Skeletal muscle satellite cell (primary cell): ENCODE data around the gene SYNE1.
"Not testable (repeated sequence)": the region's sequence is repeated elsewhere in the genome, so short reads cannot be mapped to it uniquely, and the experiment has no call there.

Experiments
- H3K27me3 ChIP-seq: 2 replicates; pipeline ENCODE4 v1.7.0; 2013; ENCODE audit warnings: low read length; ENCODE audit not compliant: control insufficient read depth, insufficient read depth
- H3K36me3 ChIP-seq: 2 replicates; pipeline ENCODE4 v1.7.0; 2013; ENCODE audit warnings: mild to moderate bottlenecking, control low read depth, low read length; ENCODE audit not compliant: insufficient read depth
- H3K4me1 ChIP-seq: 2 replicates; pipeline ENCODE4 v1.7.0; 2013; ENCODE audit warnings: low read length; ENCODE audit not compliant: control insufficient read depth, insufficient read depth
- H3K4me2 ChIP-seq: 2 replicates; pipeline ENCODE4 v1.7.0; 2013; ENCODE audit warnings: mild to moderate bottlenecking, low read length
- H3K4me3 ChIP-seq: 2 replicates; pipeline ENCODE4 v1.7.0; 2013; ENCODE audit warnings: low read length
- H3K9ac ChIP-seq: 2 replicates; pipeline ENCODE4 v1.7.0; 2013; ENCODE audit warnings: mild to moderate bottlenecking, low read depth, low read length, moderate library complexity
- H3K9me3 ChIP-seq: replicated peaks from 2 replicates; pipeline ENCODE4 v1.7.0; 2013; ENCODE audit warnings: mild to moderate bottlenecking, control low read depth, low read length

SYNE1 gene

DNA sequence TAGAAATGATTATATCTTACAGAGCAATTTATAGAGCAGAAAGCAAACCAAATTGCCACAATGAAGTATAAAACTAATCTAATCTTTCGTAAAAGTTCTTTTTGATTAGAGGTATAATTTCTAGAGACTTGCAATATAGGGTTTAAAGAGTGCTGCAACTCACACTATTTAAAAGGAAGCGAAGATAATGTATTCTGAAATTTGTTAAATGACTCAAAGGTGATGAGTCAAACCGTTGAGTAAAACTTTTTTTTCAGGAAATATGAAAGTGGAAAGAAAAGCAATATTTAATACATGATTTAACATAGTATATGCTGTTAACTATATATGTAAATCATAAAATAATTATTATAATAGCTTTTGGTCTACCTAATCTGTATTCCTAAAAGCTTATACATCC lies 133.6 kb downstream of the SYNE1 start:
- no peaks in the 10 kb centered on the region for H3K9me3 ChIP-seq
- H3K9ac ChIP-seq = no peak overlapping the region
- H3K4me1 ChIP-seq = peaks cover 12% of the 10 kb centered on the region
- no peak overlapping the region for H3K4me2 ChIP-seq
- no peak overlapping the region for H3K4me3 ChIP-seq
- no peaks in the 10 kb centered on the region for H3K36me3 ChIP-seq
- H3K27me3 ChIP-seq = no peaks in the 10 kb centered on the region

DNA sequence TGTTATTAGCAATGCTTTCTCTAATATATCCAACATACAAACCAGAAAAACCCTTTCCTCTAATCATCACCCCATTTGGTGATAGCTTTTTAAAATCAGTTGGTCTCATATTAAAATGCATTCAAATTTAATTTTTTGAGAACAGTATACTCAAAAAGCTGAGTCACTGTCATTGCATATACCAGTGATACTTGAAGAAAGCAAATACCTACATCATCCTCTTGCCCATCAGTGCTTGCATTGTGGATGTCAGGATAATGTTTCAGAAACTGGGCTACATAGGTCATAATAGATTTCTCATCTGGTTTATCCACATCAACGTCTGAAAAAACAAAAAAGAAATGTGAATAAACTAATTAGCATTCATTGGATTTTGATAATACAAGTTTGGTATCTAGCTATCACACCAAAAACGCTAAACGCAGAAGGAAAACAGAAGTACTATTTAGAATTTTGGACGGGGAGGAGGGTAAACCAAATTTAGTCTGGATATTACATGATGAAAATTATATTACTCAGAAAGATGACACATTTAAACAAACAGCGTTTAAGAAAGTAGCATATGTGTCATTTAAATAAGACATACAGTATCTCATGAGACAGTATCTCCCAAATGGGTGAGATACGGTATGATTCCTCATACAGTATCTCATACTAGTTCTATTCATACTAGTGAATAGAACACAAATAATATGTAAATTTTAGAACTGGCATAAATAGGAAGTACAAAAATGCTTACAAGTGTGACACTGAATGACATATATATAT lies 134.6 kb downstream of the SYNE1 start:
- H3K4me3 ChIP-seq = no peak overlapping the region
- H3K9ac ChIP-seq = no peak overlapping the region
- H3K27me3 ChIP-seq = no peaks in the 10 kb centered on the region
- no peaks in the 10 kb centered on the region for H3K9me3 ChIP-seq
- peaks cover 9% of the 10 kb centered on the region for H3K4me1 ChIP-seq
- H3K36me3 ChIP-seq = no peaks in the 10 kb centered on the region
- H3K4me2 ChIP-seq = no peak overlapping the region

DNA sequence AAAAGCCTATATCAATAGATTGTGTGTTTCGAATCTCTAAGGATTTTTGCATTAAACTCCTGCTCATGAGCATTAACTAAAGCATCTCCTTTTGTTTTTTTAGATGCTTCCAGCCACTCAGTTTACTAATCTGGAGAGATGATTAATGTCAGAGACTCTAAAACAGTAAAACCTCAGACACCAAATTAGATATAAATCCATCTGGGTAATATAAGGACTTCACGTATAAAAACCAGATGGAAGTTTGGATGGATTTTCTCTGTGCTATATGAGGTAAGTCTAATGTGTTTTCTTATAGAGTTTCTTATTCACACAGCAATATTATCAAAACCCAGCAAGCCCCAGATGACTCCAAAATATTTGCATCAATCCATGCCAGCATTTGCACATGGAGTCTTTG lies 137.2 kb downstream of the SYNE1 start:
- Histone ChIP-seq H3K9ac (no peak overlapping the region), H3K36me3 (no peaks in the 10 kb centered on the region), H3K4me1 (peaks cover 9% of the 10 kb centered on the region), H3K4me3 (no peak overlapping the region), H3K4me2 (no peak overlapping the region), H3K27me3 (no peaks in the 10 kb centered on the region), H3K9me3 (no peaks in the 10 kb centered on the region)

DNA sequence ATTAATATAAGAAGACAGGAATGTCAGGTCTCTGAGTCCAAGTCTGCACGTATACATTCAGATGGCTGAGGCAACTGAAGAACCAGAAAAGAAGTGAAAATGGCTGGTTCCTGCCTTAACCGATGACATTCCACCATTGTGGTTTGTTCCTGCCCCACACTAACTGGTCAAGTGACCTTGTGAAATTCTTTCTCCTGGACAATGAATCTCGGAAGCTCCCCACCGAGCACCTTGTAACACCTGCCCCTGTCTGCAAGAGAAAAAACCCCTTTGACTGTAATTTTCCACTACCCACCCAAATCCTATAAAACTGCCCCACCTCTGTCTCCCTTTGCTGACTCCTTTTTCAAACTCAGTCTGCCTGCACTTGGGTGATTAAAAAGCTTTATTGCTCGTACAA lies 140.4 kb downstream of the SYNE1 start:
- Histone ChIP-seq H3K9me3 (no peaks in the 10 kb centered on the region), H3K4me3 (no peak overlapping the region), H3K27me3 (no peaks in the 10 kb centered on the region), H3K9ac (no peak overlapping the region), H3K4me1 (peaks cover 6% of the 10 kb centered on the region), H3K4me2 (no peak overlapping the region), H3K36me3 (no peaks in the 10 kb centered on the region)

DNA sequence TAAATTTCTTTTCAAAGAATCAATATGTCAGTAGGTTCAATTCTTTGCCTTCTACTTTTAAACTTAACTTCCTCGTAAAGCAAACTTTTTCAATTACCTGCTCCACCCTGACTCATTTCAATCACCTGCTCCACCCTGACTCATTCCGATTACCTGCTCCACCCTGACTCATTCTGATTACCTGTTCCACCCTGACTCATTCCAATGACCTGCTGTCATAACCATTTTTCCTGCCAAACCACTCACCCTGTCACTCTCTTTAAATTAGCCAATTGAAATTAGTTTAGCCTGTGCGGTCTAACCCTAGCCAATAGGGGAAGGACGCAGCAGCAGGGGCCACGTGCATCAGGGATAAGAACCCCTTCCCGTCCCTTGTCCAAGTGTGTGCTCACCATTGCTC lies 141.7 kb downstream of the SYNE1 start:
- not testable (repeated sequence) for H3K4me3 ChIP-seq, H3K27me3 ChIP-seq, H3K9me3 ChIP-seq, H3K36me3 ChIP-seq, H3K9ac ChIP-seq, H3K4me2 ChIP-seq
- H3K4me1 ChIP-seq = peaks cover 12% of the 10 kb centered on the region

DNA sequence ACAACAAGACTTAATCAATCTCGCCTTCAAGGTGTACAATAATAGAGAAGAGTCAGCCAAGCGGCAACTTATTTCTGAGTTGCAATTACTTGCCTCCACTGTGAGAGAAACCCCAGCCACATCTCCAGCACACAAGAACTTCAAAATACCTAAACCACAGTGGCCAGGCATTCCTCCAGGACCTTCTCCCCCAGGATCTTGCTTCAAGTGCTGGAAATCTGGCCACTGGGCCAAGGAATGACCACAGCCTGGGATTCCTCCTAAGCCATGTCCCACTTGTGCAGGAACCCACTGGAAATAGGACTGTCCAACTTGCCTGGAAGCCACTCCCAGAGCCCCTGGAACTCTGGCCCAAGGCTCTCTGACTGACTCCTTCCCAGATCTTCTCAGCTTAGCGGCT lies 144.9 kb downstream of the SYNE1 start:
- H3K36me3 ChIP-seq, H3K27me3 ChIP-seq, H3K4me2 ChIP-seq, H3K4me3 ChIP-seq, H3K9me3 ChIP-seq: not testable (repeated sequence)
- peak overlapping the region; percentile 29 for H3K9ac ChIP-seq
- H3K4me1 ChIP-seq = peaks cover 12% of the 10 kb centered on the region

DNA sequence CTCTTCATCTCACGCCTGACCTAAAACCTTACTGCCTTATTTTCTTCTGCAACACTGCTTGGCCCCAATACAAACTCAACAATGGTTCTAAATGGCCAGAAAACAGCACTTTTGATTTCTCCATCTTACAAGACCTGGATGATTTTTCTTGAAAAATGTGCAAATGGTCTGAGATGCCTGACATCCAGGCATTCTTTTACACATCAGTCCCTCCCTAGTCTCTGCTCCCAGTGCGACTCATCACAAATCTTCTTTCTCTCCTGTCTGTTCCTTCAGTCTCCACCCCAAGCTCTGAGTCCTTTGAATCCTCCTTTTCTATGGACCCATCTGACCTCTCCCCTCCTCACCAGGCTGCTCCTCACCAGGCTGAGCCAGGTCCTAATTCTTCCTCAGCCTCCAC lies 145.7 kb downstream of the SYNE1 start:
- H3K36me3 ChIP-seq, H3K9me3 ChIP-seq, H3K27me3 ChIP-seq, H3K4me2 ChIP-seq, H3K4me3 ChIP-seq: not testable (repeated sequence)
- H3K9ac ChIP-seq = peak overlapping the region; percentile 29
- peaks cover 12% of the 10 kb centered on the region for H3K4me1 ChIP-seq

DNA sequence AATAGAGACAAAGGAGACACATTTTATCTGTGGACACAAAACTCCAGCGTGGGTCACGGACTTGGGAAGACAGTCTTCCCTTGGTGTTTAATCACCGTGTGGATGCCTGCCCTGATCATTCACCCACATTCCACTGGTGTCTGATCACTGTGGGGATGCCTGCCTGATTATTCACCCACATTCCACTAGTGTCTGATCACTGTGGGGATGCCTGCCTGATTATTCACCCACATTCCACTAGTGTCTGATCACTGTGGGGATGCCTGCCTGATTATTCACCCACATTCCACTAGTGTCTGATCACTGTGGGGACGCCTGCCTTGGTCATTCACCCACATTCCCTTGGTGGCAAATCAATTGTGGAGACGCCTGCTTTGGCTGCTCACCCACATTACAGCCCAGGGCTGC lies 146.2 kb downstream of the SYNE1 start:
- H3K4me2 ChIP-seq, H3K36me3 ChIP-seq, H3K27me3 ChIP-seq, H3K4me3 ChIP-seq, H3K9me3 ChIP-seq: not testable (repeated sequence)
- Histone ChIP-seq H3K9ac (peak overlapping the region; percentile 10), H3K4me1 (peaks cover 12% of the 10 kb centered on the region)

DNA sequence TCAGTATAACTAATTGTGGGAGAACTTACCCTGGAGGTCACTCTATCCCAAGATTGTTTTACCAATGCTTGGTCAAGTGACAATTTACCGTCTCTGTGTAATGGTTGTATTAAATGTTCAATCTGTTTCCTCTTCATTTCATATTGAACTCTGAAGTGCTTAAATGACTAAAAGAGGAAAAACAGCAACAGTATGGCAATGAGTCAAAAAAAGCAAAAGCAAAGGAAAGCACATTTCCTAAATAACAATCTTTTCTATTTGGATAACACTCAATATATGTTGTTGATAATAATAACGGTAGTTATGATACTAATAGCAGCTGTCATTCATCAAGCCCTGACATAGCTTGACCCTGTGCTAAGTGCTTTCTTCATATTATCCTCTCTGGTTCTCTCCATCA lies 152.4 kb downstream of the SYNE1 start:
- Histone ChIP-seq H3K4me2 (no peak overlapping the region), H3K9me3 (no peaks in the 10 kb centered on the region), H3K36me3 (no peaks in the 10 kb centered on the region), H3K27me3 (no peaks in the 10 kb centered on the region), H3K9ac (no peak overlapping the region), H3K4me3 (no peak overlapping the region), H3K4me1 (peaks cover 8% of the 10 kb centered on the region)

DNA sequence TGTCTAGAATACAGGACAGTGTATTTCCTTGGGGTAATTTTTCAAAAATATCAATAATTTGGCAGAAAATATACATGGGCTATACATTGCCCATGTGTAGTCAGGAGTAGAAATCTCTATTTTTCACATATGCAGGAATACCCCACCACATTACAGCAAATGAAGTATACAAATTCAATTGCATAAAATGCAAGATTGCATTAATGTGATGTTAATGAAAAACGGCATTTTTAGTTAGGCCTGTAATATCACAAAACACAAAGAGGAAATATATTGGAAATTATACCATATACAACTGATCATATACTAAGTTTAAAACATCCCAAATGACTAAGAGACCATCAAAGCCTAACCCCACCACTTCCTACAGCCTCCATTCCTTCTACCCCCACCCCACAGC lies 154.9 kb downstream of the SYNE1 start:
- peaks cover 8% of the 10 kb centered on the region for H3K4me1 ChIP-seq
- no peaks in the 10 kb centered on the region for H3K36me3 ChIP-seq
- no peak overlapping the region for H3K4me3 ChIP-seq
- H3K4me2 ChIP-seq = no peak overlapping the region
- no peaks in the 10 kb centered on the region for H3K27me3 ChIP-seq
- no peaks in the 10 kb centered on the region for H3K9me3 ChIP-seq
- no peak overlapping the region for H3K9ac ChIP-seq

DNA sequence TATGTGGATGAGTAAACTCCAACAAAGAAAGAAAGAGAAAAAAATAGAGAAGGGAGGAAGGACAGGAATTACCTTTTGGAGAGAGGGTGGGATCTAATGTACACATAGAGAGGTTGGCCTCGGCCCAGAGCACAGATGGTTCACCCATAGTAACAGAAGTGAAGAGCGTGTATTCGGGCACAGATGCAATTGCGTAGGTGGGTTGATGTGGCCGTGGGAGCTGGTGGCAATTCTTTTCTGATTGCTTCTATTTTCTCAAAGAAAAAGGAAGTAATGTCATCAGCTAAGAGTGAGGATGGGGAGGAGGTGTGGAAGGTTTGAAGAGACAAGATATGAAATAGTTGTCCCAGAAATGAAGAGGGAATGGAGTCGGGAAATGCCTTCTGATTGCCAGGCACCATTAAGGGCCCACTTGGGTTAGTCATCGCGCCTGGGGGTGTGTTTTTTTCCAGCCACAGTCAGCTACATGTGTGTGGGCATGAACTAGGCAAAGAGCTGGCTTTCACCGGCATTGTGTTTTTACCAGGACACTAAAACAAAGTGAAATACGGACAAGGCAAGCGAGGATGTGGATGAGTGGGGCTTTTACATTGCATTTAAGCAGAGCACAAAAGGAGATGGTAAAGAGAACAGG lies 158.7 kb downstream of the SYNE1 start:
- no peak overlapping the region for H3K9ac ChIP-seq
- no peaks in the 10 kb centered on the region for H3K27me3 ChIP-seq
- no peak overlapping the region for H3K4me3 ChIP-seq
- H3K4me1 ChIP-seq = no peaks in the 10 kb centered on the region
- peaks cover 4% of the 10 kb centered on the region for H3K9me3 ChIP-seq
- no peak overlapping the region for H3K4me2 ChIP-seq
- no peaks in the 10 kb centered on the region for H3K36me3 ChIP-seq

DNA sequence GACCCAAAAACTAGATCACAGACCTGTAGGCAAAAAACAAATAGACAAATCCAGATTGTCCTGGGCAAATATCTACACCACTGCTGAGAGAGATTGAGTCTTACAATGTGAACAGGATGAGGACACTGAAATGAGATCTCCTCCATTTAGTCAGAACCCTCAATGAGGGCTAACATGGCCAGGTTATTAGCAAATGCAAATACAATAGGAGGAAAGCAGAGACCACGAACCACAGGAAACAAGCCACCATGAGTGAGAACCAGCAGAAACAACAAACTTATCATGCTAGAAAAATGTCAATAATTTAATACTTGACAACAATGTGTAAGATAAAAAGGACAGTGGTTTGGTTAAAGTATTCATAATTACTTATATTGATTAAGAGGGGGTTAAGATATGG lies 162.8 kb downstream of the SYNE1 start:
- Histone ChIP-seq H3K4me3 (no peak overlapping the region), H3K9ac (no peak overlapping the region), H3K36me3 (no peaks in the 10 kb centered on the region), H3K9me3 (peaks cover 4% of the 10 kb centered on the region), H3K27me3 (no peaks in the 10 kb centered on the region), H3K4me2 (no peak overlapping the region), H3K4me1 (peaks cover 7% of the 10 kb centered on the region)
